ENCODE data around the gene PAPPA2. TPM values are rescaled to one million over a fixed set of nuclear protein-coding genes. Genes with fewer than 3 reads are reported as not detected.

PAPPA2 gene
- total RNA-seq, 1 experiment from 2014 or later = 0.81 TPM

DNA sequence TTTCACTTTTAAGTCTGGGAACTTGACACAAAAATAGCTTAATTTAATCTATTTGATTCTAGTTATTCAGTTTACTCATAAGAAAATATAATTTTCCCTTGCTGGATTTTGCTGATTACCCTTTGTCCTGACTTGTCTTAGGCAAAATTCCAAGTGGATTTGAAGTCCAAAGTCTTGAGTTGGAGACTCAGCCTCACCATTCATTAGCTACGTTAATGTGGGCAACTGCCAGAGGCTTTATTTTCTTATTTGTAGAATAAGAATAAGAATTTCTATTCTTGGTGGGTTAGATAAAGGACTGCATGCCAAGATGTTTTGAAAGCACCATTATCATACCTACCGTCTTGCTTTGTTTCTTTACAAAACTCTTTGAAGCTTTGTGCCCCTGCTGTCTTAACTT lies 22.8 kb upstream of the PAPPA2 start:
- H3K4me1 Mint-ChIP-seq = no peaks in the 10 kb centered on the region; a peak in 1 of 4 replicates
- no CpG with 5 or more reads among the region's 2 CpGs for WGBS (ENCODE audit: extremely low coverage, insufficient read length, low lambda C conversion rate)
- H2BK20ac ChIP-seq (ENCODE audit: low read depth, low read length, poor library complexity, severe bottlenecking) = no peak overlapping the region

More for the DNA sequence above, 22.8 kb upstream of the PAPPA2 start:
- no peaks in the 10 kb centered on the region for H3K9me3 Mint-ChIP-seq
- H4K91ac ChIP-seq (ENCODE audit: insufficient read length, low read depth, low read length) = no peak overlapping the region
- no peaks in the 10 kb centered on the region for H3K27me3 ChIP-seq (ENCODE audit: insufficient read depth, low read length)
- no peaks in the 10 kb centered on the region for H3K23me2 ChIP-seq (ENCODE audit: insufficient read length, low read depth, low read length, poor library complexity, severe bottlenecking)
- no peak overlapping the region for H3K18ac ChIP-seq (ENCODE audit: insufficient read length, low read depth, low read length)
- no peak overlapping the region for H2BK12ac ChIP-seq (ENCODE audit: insufficient read length, low read depth, low read length)
- H3K4me3 Mint-ChIP-seq = no peak overlapping the region
- no peak overlapping the region for H3K14ac ChIP-seq (ENCODE audit: insufficient read depth, low read length)
- no peak overlapping the region for H3K4ac ChIP-seq (ENCODE audit: low read depth, low read length)
- H2BK15ac ChIP-seq (ENCODE audit: low read depth, low read length) = no peak overlapping the region
- TF ChIP-seq, protein P1, sequence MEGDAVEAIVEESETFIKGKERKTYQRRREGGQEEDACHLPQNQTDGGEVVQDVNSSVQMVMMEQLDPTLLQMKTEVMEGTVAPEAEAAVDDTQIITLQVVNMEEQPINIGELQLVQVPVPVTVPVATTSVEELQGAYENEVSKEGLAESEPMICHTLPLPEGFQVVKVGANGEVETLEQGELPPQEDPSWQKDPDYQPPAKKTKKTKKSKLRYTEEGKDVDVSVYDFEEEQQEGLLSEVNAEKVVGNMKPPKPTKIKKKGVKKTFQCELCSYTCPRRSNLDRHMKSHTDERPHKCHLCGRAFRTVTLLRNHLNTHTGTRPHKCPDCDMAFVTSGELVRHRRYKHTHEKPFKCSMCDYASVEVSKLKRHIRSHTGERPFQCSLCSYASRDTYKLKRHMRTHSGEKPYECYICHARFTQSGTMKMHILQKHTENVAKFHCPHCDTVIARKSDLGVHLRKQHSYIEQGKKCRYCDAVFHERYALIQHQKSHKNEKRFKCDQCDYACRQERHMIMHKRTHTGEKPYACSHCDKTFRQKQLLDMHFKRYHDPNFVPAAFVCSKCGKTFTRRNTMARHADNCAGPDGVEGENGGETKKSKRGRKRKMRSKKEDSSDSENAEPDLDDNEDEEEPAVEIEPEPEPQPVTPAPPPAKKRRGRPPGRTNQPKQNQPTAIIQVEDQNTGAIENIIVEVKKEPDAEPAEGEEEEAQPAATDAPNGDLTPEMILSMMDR (conservative IDR thresholded peaks at IDR 0.05) = no peak
- H3K27ac Mint-ChIP-seq = no peak overlapping the region
- no peaks in the 10 kb centered on the region for H3K9me3 ChIP-seq (ENCODE audit: control insufficient read depth, low read depth, low read length)
- H3K79me1 ChIP-seq (ENCODE audit: insufficient read depth, low read depth, low read length, poor library complexity, severe bottlenecking) = no peaks in the 10 kb centered on the region
- H2BK5ac ChIP-seq (ENCODE audit: insufficient read length, low read length) = no peak overlapping the region
- no peak overlapping the region for H2BK120ac ChIP-seq (ENCODE audit: low read depth, low read length, poor library complexity, severe bottlenecking)
- no peak overlapping the region for H3K56ac ChIP-seq (ENCODE audit: insufficient read length, low read depth, low read length)
- H3T11ph ChIP-seq (ENCODE audit: low read length) = no peak overlapping the region
- H2AFZ ChIP-seq (ENCODE audit: low read length) = no peak overlapping the region
- no peak overlapping the region for H3K27ac ChIP-seq (ENCODE audit: insufficient read length, low read depth, low read length)
- no peaks in the 10 kb centered on the region for H3K36me3 Mint-ChIP-seq (ENCODE audit: insufficient read depth in 1 of 3, low read depth in 3 of 3)
- H4K20me1 ChIP-seq (ENCODE audit: control insufficient read depth, insufficient read depth, insufficient read length) = no peaks in the 10 kb centered on the region
- DNase-seq = no peak
- no peak overlapping the region for H2AK5ac ChIP-seq (ENCODE audit: insufficient read length, low read length)
- H4K8ac ChIP-seq (replicated peaks; ENCODE audit: insufficient read length, low read depth, low read length) = no peak overlapping the region
- no peak overlapping the region for H3K23ac ChIP-seq (ENCODE audit: insufficient read length, low read depth, low read length)
- H3K4me1 ChIP-seq (ENCODE audit: insufficient read depth, low read length) = no peaks in the 10 kb centered on the region
- H3K4me2 ChIP-seq (ENCODE audit: insufficient read depth, insufficient read length, low read length) = no peak overlapping the region
- no peaks in the 10 kb centered on the region for H3K79me2 ChIP-seq (ENCODE audit: insufficient read depth, low read length)
- peaks cover 2% of the 10 kb centered on the region; the same call in 1 of the 2 replicates for H3K27me3 Mint-ChIP-seq (ENCODE audit: low read depth)
- H4K5ac ChIP-seq (ENCODE audit: insufficient read length, low read depth, low read length) = no peak overlapping the region
- no peak overlapping the region for H3K9ac ChIP-seq (ENCODE audit: extremely low read depth, insufficient read length, low read length)
